ENCODE measurements around the gene TGFBR2. TPM values are rescaled to one million over a fixed set of nuclear protein-coding genes. Genes with fewer than 3 reads are reported as not detected.
A peak's percentile ranks its signal among the peaks of the same experiment; 100 is the strongest.

The TGFBR2 gene
- total RNA-seq, 1 experiment from 2014 or later, result 22.5 TPM

GRCh38 chr3:30693470-30694120 is 87.2 kb downstream of the TGFBR2 start (continued):
- TF ChIP-seq ZBTB33 (IDR thresholded peaks at IDR 0.05; ENCODE audit: extremely low read depth, insufficient replicate concordance, low read length) (no peak), SRF (IDR thresholded peaks at IDR 0.05; ENCODE audit: low read depth) (peak; percentile 28; the same call in 1 of the 2 replicates)

GRCh38 chr3:30694148-30694547 is 87.7 kb downstream of the TGFBR2 start:
- intact Hi-C loops (cut with micrococcal nuclease), result no loop called here

More at GRCh38 chr3:30694148-30694547, 87.7 kb downstream of the TGFBR2 start:
- ATAC-seq (no peak), DNase-seq (ENCODE audit: low read depth, low spot score) (no peak)
- H3K9ac ChIP-seq (ENCODE audit: low read length), result no peak overlapping the region
- H3K36me3 ChIP-seq (ENCODE audit: control insufficient read depth in 1 of 2, insufficient read depth in 2 of 2, low read length in 2 of 2), result peaks cover 24 to 54% of the 10 kb centered on the region in 2 experiments
- POLR2A ChIA-PET, result interaction anchor here (0.6 kb wide), 1 partner anchor 30 kb away, joined by 4 read pairs; no protein-coding TSS in a partner anchor
- H3K9me2 ChIP-seq (ENCODE audit: insufficient read depth), result no peaks in the 10 kb centered on the region
- H3K4me3 ChIP-seq (replicated peaks in 1 of 2; ENCODE audit: low read depth in 1 of 2, low read length in 2 of 2), result no peak overlapping the region
- H3K4me1 ChIP-seq (ENCODE audit: control insufficient read depth in 1 of 2, insufficient read depth in 2 of 2, low read length in 2 of 2), result peaks cover 15 to 25% of the 10 kb centered on the region in 2 experiments
- no peaks in the 10 kb centered on the region for H3K27me3 ChIP-seq (ENCODE audit: insufficient read depth, low read length)
- no peak overlapping the region for H2AFZ ChIP-seq (ENCODE audit: low read depth, low read length, poor library complexity, severe bottlenecking)
- CTCF ChIA-PET, result interaction anchor here (0.7 to 1.7 kb wide), 8 partner anchors 9 to 681 kb away, joined by 3 to 14 read pairs (median 4); no protein-coding TSS in a partner anchor
- no peak overlapping the region for H3K27ac ChIP-seq (ENCODE audit: low read depth, low read length)
- no TSS peak for BruUV-seq (replicated peaks)
- H3K4me2 ChIP-seq (ENCODE audit: low read length), result no peak overlapping the region
- H3K79me2 ChIP-seq (ENCODE audit: insufficient read depth, low read length), result peaks cover 26% of the 10 kb centered on the region
- RAD21 ChIA-PET (ENCODE audit: low non-redundant PET in 1 of 2, low total read pairs in 2 of 2, uncharacterized antibody in 2 of 2, unreplicated experiment in 2 of 2), result interaction anchor here (1.3 to 1.7 kb wide), 2 partner anchors 495 to 652 kb away, joined by 3 to 5 read pairs; no protein-coding TSS in a partner anchor
- TF ChIP-seq REST (IDR thresholded peaks at IDR 0.05; ENCODE audit: low read depth) (no peak), ZBTB33 (IDR thresholded peaks at IDR 0.05; ENCODE audit: extremely low read depth, insufficient replicate concordance, low read length) (no peak), POLR2AphosphoS5 (IDR thresholded peaks at IDR 0.05; ENCODE audit: low read depth, low read length) (no peak), ZFX (IDR thresholded peaks at IDR 0.05) (no peak), ELF1 (IDR thresholded peaks at IDR 0.05; ENCODE audit: borderline replicate concordance, low read depth) (no peak), CBX3 (IDR thresholded peaks at IDR 0.05; ENCODE audit: low read depth) (no peak), POLR2A (IDR thresholded peaks at IDR 0.05; ENCODE audit: borderline replicate concordance, extremely low read depth, insufficient read depth, insufficient read length) (no peak), YY1 (IDR thresholded peaks at IDR 0.05; ENCODE audit: extremely low read depth, insufficient replicate concordance, low read depth, low read length) (no peak), SIN3A (IDR thresholded peaks at IDR 0.05; ENCODE audit: low read depth) (no peak), SRF (IDR thresholded peaks at IDR 0.05; ENCODE audit: low read depth) (no peak), JUND (IDR thresholded peaks at IDR 0.05) (no peak), CEBPB (IDR thresholded peaks at IDR 0.05; ENCODE audit: low read depth) (no peak), TCF7L2 (IDR thresholded peaks at IDR 0.05; ENCODE audit: borderline replicate concordance, extremely low read depth, insufficient read depth, insufficient read length) (no peak)
- no peaks in the 10 kb centered on the region; the same call in 1 of the 2 replicates for H4K20me1 ChIP-seq (ENCODE audit: insufficient read depth)
- H3K9me3 ChIP-seq (ENCODE audit: control insufficient read depth in 1 of 2, insufficient read depth in 1 of 2, low read depth in 1 of 2, low read length in 2 of 2), result no peaks in the 10 kb centered on the region
